GM21526 (cell line): Measurements from ENCODE around the gene IRAG1.
"Not testable (repeated sequence)": the region's sequence is repeated elsewhere in the genome, so short reads cannot be mapped to it uniquely, and the experiment has no call there.

Experiments
- ATAC-seq: cut with Tn5 transposase; IDR thresholded peaks from one replicate; pipeline ENCODE4 v1.9.1; 2021; ENCODE audit warnings: moderate library complexity; ENCODE audit not compliant: unreplicated experiment, low FRiP score

The IRAG1 gene

DNA sequence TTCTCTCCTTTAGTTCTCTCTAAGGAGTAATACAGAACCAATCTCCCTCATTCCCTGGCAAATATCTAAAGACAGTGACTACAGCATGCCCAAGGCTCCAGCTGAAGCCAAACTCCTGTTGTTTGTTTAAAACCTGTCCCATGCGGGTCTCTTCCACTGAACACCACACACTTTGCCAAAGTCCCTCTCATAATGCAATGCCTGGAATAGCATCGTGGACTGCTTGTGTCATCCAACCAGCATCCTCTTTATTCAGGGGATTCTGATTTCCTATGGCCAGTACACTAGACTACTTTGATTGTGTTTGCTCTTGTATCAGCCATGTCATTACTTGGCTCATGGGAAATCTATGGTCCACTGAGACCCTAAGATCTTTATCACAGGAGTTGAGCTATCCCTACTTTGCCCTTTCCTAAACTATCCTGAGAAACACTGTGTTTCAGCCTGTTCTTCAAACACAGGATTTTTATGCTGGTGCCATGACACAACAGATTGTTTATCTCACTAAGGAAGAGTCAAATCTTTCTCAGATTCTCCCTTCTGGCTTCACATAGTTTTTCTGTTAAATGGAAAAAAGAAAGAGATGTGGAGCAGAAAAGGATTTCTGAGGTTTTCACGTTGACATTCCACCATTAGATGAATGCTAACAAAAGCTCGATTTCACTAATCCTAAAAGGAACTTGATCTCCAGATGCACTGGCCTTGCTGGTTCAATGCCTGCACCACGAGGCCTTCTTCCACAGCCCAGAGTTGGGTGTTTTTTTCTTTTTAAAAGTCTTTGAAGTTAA, 15.9 kb upstream of the IRAG1 start:
- ATAC-seq: no peak

DNA sequence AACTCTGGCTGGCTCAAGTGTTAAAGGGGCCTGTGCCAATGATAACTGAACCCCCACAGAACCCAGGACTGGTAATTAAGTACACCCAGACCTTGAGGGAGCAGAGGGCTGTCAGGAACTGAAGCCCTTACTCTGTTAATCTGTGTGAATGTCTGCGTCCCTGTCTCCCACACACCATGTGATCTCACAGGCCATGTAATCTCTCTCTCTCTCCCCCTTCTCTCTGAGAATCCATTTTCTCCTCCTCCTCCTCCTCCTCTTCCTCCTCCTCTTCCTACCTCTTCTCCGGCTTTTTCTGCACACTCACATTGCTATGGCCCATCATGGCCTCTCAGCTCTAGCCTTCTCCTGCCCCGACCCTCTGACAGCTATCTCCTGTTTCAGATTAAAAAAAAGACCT, 14.6 kb upstream of the IRAG1 start:
- no peak for ATAC-seq

DNA sequence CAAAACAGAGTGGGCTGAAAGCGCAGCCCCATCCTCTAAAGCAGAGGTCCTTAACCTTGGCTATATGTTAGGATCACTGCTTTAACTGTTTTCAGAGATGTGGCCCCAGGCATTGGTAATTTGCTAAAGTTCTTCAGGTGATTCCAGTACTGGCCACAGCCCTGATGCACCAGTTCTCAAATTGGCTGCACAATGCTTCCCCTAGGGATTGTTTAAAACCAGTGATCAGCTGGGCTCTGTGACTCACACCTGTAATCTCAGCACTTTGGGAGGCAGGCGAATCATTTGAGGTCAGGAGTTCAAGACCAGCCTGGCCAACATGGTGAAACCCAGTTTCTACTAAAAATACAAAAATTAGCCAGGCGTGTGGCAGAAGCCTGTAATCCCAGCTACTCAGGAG, 8.4 kb upstream of the IRAG1 start:
- no peak for ATAC-seq

DNA sequence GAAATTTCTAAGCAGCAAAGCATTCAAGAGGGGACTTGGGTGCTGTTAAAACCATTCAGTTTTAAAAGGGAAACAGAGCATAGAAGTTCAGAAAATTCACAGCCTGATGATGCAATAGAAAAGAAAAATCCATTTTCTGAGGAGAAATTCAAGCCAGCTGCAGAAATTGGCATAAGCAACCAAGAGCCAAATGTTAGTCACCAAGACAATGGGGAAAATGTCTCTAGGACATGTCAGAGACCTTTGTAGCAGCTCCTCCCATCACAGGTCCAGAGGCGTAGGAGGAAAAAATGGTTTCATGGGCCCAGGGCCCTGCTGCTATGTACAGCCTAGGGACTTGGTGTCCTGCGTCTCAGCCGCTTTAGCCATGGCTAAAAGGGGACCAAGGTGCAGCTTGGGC, 5.5 kb upstream of the IRAG1 start:
- ATAC-seq: no peak

DNA sequence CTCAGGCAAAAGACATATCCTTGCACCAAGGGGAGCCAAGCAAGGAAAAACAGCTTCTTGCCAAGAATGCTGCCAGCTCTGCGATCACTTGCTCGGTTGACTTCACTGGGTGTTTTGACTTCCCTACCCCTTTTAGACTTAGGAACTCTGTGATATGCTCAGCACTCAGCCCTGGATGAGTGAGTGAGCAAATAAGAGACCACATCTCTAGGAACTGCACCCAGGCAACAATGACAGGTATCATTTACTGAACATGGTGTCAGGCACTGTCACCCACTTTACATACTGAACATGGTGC, 3.7 kb upstream of the IRAG1 start:
- ATAC-seq: no peak

DNA sequence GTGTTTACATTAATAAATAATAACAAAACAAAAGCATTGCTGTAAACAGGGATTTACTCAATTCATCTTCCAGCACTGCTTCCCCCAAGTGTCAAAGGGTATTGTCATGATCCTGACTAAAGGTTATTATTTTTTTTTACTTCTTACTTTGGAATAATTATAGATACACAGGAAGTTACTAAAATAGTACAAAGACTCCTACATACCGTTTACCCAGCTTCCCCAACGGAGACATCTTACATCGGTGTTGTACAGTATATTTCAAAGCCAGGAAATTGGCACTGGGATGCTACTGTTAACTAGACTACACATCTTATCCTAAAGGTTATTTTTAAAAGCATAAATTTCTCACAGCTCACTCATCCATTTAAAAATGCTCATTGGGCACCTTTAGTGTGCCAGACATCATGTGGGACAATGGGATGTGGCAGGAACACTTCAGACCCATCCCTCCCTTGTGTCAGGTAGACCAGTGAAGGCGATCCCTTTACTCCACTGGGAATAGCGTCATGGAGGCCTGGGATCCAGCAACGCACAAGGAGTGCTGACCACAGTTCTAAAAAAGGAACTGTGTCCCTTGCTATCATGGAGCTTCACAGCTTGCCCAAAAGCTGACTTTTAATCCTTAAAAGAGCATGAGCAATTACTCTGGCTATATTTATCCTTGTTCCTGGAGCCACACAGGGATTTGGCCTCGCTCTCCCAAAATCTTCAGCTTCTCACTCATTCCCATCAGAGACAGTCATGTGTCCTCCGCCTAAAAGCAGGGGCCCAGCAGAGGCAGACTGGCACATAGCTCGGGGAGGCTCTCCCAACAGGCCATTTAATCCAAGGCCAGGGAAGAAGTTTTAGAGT, 3.1 kb upstream of the IRAG1 start:
- no peak for ATAC-seq

DNA sequence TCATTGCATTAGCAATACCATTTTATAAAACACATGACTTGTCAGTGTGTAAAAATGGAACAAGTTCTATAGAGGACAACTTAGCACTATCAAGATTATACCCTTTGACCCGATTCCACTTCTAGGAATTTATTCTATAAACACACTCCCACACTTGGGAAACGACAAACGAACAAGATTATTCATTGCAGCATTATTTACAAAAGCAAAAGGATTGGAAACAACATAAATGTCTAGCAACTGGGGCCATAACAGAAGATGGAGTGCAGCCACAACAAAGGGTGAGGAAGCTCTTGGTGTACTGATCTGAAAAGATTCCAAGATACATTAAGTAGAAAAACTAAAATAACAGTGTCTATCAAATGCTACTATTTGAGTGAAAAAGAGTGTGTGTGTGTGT, 2.3 kb upstream of the IRAG1 start:
- no peak for ATAC-seq

DNA sequence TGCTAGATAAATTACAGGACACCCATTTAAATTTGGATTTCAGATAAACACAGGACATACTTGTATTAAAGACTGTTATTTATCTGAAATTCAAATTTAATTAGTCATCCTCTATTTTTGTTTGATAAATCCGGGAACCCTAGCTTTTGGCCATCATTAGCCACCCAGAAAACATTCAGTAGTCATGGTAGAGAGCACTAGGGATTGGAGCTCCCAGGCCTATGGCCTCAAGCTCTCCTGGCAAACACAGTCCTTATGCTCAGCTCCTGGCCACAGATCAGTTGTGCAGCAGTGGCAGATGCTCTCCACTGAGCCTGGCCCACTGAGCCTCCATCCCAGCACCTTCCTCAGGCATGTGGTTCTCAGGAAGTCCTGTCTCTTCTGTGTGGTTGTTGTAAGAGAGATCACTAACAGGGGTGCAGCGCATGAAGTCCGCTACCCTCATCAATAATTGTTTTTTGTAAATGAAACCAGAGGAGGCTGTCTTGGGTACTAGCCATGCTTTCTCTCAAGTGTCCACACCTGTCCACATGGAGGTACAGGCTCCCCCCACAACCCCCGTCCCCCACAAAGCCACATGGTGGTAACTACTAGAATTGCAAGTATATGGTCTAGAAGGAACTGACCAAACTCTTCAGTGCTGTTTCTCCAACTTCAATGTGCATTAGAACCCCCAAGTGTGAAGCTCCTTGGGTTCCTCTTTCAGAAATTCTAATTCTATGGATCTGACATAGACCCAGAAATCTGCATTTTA, 1.1 kb upstream of the IRAG1 start:
- no peak for ATAC-seq

DNA sequence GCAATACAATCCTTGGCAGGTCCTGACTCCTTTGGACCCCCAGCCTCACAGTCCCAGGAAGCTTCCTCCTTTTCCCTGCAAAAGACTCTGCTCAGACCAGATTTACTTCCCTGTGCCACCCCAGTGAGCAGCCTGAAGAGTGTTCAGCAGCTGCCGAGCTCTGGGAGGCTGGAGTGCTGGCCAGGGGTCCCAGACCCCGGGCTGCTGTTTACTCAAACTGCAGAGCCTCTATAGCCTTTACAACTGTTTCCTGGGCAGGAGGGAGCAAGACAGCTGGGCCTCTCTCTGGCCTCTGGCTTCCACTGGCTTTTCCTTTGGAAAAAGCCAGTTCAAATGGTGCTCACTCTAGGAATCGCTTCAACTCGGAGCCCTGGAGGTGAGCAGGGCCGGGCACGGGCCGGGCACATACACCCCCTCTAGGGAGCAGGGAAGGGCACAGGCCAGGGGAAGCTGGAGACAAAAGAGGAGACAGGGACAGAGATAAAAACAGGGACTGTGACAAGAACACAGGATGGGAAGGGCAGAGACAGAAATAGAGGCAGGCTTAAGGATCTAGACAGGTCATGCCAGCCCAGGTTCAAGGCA, 932 bp downstream of the IRAG1 start:
- ATAC-seq: no peak

DNA sequence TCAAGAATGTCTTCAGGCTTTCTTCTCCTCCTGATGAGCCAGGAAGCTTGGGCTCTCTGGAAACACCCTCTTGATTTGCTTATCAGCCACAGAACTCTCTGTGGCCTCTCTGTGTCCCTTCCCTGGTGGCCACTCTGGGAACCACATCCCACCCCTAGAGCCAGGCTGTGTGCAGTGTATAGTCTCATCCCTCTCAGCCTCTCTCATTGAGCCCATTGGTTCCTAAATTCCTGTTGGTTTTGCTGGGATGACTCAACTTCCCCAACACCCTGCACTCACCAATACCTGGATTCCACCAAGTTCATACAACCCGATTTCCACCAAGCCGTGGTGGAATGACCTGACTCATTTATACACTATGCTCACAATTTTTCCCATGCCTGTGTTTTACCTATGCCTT, 5.2 kb downstream of the IRAG1 start:
- ATAC-seq: no peak

DNA sequence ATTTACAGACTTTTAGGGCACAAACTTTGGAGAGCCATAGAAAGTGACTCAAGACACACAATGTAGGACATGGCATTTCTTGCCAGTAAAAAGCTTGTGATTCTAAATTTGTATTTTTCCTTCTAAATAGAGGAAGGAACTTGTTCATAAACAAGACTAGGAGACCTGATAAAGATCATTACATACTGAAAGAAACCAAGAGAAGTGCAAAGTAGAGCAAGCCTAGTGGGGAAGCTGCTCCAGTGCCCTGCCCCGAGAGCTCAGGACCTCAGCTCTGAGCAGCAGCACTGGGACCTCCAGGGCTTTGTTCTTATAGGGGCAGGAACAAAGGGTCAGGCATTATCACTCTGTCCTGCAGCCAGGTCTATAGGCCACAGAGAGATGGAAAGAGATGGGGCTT, 7.2 kb downstream of the IRAG1 start:
- ATAC-seq: no peak

DNA sequence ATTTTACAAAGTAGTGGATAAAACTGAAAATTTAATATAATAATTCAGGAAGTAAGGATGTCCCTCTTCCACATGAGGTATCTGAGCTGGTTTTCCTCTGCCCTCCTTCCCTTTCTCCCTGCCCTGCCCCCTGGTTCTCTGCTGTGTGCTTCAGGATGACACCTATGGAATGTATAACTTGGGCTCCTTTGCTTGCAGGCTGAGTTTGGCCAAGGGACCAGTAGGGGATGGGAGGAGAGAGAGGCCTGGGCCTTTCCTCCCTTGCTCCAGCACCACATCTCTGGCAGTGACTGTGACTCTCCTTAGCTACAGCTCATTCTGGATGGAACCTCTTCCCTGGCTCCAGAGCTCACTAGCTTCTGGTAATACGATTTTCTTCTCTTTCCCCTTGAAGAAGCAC, 10.1 kb downstream of the IRAG1 start:
- no peak for ATAC-seq

DNA sequence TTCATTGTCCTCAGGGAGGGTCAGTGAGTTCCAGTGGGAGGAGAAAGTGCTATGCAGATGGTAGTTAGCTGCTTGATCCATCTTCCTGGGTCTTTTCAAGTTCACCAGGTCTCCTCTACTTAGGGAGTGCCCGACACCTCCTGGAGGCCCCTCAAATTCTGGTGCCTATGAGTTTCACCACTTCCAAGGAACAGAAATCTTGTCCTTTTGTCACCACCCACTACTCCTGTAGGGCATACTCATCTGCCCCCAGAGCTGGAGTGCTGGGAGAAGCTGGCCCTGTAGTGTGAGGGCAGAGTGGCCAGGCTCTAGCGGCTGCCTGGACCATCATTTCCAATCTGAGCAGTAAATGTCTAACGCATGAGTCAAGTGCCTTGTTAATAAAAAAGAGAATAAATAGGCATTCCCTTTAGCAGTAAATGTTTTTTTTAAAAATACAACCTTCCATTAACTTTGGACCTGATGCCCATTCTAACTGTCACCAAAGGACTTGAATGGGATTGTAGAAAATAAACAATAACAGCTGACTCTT, 12.5 kb downstream of the IRAG1 start:
- no peak for ATAC-seq

DNA sequence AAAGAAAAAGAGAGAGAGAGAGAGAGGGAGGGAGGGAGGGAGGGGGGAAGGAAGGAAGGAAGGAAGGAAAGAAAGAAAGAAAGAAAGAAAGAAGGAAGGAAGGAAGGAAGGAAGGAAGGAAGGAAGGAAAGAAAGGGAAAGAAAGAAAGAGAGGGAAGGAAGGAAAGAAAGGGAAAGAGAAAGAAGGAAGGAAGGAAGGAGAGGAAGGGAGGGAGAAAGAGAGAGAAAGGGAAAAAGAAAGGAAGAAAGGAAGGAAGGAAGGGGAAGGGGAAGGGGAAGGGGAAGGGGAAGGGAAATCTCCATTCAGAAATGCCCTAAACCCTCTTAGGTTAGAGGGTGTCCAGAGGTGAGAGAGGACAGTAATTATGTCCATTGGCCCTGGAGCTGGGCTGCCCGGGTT, 13.3 kb downstream of the IRAG1 start:
- not testable (repeated sequence) for ATAC-seq

DNA sequence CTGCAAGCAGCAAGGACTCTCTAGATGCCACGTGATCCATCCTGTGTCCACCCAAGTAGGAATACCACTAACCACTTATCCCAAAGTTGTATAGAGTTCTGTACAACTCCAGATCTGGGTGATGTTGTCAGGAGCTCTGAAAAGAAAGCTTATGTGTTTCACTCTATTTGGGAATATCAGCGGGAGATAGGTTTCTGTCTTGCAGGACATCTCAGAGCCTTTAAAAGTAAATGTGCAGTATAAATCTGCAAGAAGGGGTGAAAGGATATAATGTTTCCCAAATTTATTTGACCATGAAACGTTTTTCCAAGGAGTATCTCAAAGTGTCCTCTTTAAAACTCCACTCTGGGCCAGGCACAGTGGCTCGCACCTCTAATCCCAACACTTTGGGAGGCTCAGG, 13.9 kb downstream of the IRAG1 start:
- no peak for ATAC-seq

DNA sequence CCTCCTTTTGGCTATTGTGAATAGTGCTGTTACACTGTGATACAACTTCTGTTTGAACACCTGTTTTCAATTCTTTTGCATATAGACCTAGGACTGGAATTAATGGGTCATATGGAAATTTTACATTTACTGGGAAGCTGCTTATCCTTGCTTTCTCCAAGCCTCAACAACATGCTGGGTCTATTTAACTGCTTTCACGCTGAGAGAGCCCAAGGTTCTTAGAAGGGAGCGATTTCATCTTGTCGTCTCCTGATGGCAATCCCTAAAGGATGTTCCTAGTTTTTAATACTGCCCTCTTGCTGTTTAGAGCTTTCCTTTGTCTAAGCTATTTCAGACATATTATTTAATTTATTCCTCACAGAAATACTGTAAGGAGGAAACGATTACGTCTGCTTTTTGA, 15.5 kb downstream of the IRAG1 start:
- no peak for ATAC-seq

DNA sequence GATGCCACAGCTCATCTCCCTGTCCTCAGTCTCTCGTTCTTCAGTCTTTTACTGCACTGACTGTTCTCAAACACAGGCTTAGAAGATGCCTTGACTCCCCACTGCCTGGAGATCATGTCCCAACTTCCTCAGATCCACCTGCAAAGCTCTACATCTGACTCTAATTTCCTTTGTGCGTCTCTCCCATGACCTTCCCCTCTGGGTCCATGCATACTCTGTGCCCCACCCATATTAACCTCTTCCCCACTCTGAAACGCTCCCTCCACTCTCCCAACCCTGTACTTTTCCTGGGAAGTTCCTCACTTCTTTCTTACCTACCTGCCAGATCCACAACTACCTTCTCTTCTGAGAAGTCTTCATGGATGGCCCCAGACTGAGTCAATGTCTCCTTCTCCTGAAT, 16.6 kb downstream of the IRAG1 start:
- no peak for ATAC-seq

DNA sequence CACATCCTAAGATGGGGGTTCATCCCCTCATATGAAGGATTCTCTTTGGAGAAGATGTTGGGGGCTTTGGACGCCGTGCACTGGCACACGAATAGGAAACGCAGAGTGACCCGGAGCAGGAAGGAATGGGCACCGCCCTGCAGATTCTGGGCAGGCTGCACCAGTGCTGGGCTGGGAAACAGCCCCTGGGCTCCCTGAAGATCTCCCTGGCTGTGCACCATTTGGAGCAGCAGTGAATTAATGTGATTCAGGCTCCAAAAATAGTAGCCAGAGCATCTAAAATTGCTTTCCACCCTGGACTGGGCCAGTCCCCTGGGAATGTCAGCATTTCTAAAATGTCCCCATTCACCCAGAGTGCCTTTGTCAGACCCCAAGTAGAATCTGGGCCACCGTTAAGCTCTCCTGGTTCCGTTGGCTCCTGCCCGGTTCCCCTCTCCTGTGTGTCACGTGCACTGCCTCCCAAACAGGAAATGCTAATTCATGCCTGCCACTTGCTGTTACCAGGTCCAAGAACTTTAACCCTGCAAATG, 18.6 kb downstream of the IRAG1 start:
- no peak for ATAC-seq

DNA sequence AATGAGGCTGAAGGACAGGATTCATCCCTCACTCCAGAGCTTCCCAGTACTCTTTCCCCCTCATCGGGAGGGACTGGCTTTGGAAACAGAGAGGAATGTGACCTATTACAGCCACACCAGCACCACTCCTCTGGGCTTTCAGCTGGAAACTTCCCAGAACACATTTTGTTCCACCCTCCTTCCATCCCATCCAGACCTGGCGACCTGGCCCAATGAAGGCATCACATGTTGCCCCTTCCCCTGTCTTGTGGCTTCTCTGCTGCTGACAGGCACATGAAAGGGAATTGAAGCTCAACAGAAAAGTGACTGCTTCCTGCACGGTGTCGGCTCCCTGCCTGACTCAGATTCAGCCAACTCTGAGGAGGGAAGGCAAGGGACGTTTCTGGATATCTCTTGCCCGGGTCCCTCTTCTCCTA, 19.1 kb downstream of the IRAG1 start:
- no peak for ATAC-seq

DNA sequence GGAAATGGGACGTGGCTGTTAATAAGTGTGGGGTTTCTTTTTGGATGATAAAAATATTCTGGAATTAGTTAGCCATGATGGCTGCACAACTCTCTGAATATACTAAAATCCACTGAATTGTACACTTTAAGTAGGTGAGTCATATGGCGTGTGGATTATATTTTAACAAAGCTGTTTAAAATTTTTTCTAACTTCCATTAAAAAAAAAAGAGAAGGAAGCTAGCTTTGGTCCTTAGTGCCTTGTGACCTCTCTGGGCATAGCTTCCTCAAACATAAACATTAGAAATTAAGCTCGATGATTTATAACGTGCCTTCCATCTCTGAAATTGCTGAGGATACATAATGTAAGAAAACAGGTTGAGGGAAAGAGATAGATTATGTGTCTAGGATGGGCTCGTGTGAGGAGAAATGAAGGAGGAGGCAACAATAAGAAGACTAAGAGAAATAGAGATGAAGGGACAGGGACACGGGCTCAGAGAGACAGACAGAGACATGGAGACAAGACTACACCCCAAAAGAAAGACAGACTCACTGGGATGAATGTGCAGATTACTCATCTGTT, 20.0 kb downstream of the IRAG1 start:
- ATAC-seq: no peak
